SIG-M5 treated with dmso at 0.1 percent for 504 hours (cell line): ENCODE data around the gene ZMYM4.
"Not testable (repeated sequence)": the region's sequence is repeated elsewhere in the genome, so short reads cannot be mapped to it uniquely, and the experiment has no call there.

Source experiments
- DNase-seq: peaks from one replicate; lab custom pipeline; 2025; ENCODE audit not compliant: unreplicated experiment; lab: John Stamatoyannopoulos, UW

ZMYM4 gene

GRCh38 chr1:35324486-35324885 is 56.0 kb downstream of the ZMYM4 start:
- no peak for DNase-seq

- DNase-seq, result no peak
Observed at GRCh38 chr1:35326246-35326866, 57.8 kb downstream of the ZMYM4 start.

- not testable (repeated sequence) for DNase-seq
Observed at GRCh38 chr1:35331618-35332017, 63.1 kb downstream of the ZMYM4 start.

- DNase-seq, result no peak
Observed at GRCh38 chr1:35334485-35334884, 66.0 kb downstream of the ZMYM4 start.

- DNase-seq, result no peak
Observed at GRCh38 chr1:35340519-35340918, 72.0 kb downstream of the ZMYM4 start.

GRCh38 chr1:35345439-35345981 is 77.0 kb downstream of the ZMYM4 start:
- peak; percentile 84 for DNase-seq

GRCh38 chr1:35350872-35351271 is 82.4 kb downstream of the ZMYM4 start:
- no peak for DNase-seq

GRCh38 chr1:35359995-35360394 is 91.5 kb downstream of the ZMYM4 start:
- no peak for DNase-seq

GRCh38 chr1:35361638-35362037 is 93.1 kb downstream of the ZMYM4 start:
- DNase-seq, result no peak

- DNase-seq, result peak; percentile 86
Observed at GRCh38 chr1:35364741-35365140, 96.2 kb downstream of the ZMYM4 start.

- no peak for DNase-seq
Observed at GRCh38 chr1:35367914-35368313, 99.4 kb downstream of the ZMYM4 start.

GRCh38 chr1:35369922-35370671 is 101.6 kb downstream of the ZMYM4 start:
- DNase-seq, result no peak

- no peak for DNase-seq
Observed at GRCh38 chr1:35371506-35371905, 103.0 kb downstream of the ZMYM4 start.

- DNase-seq, result no peak
Observed at GRCh38 chr1:35377555-35377954, 109.0 kb downstream of the ZMYM4 start.

GRCh38 chr1:35379317-35380000 is 111.0 kb downstream of the ZMYM4 start:
- DNase-seq, result no peak

GRCh38 chr1:35380111-35380510 is 111.6 kb downstream of the ZMYM4 start:
- DNase-seq, result not testable (repeated sequence)

GRCh38 chr1:35382107-35382506 is 113.6 kb downstream of the ZMYM4 start:
- DNase-seq, result no peak

GRCh38 chr1:35386290-35386689 is 117.8 kb downstream of the ZMYM4 start:
- DNase-seq, result no peak

GRCh38 chr1:35386959-35387358 is 118.5 kb downstream of the ZMYM4 start:
- DNase-seq, result peak; percentile 30

GRCh38 chr1:35390600-35391494 is 122.3 kb downstream of the ZMYM4 start:
- no peak for DNase-seq

GRCh38 chr1:35394386-35394785 is 125.9 kb downstream of the ZMYM4 start:
- no peak for DNase-seq
